GM12872 (cell line): ENCODE results near the gene CD2.

Experiments used
- TF ChIP-seq, protein P1 (sequence below): IDR thresholded peaks from 3 replicates; pipeline ENCODE4 v1.5.1; 2011; ENCODE audit warnings: low read depth, mild to moderate bottlenecking, low read length, moderate library complexity; ENCODE audit not compliant: insufficient read depth

Gene CD2

DNA sequence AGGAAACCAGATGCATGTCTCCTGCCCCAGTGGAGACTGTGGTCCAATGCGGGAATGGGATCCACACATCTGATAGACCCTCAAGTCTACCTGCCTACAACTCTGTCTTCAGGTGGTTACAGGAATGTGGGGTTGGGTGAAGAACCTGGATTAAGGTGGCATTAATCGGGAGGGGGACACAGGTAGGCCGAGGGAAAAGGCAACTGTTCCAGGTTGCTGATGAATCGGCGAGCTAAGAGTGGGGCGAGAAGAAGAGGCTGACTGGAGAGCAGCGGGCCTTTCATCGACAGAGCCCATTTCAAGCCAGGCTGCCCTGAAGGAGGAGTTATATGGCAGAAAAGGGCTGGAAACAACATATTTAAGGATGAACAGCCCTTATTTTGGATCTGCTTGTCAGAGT is 836 bp downstream of the CD2 start:
- TF ChIP-seq, protein P1, sequence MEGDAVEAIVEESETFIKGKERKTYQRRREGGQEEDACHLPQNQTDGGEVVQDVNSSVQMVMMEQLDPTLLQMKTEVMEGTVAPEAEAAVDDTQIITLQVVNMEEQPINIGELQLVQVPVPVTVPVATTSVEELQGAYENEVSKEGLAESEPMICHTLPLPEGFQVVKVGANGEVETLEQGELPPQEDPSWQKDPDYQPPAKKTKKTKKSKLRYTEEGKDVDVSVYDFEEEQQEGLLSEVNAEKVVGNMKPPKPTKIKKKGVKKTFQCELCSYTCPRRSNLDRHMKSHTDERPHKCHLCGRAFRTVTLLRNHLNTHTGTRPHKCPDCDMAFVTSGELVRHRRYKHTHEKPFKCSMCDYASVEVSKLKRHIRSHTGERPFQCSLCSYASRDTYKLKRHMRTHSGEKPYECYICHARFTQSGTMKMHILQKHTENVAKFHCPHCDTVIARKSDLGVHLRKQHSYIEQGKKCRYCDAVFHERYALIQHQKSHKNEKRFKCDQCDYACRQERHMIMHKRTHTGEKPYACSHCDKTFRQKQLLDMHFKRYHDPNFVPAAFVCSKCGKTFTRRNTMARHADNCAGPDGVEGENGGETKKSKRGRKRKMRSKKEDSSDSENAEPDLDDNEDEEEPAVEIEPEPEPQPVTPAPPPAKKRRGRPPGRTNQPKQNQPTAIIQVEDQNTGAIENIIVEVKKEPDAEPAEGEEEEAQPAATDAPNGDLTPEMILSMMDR = no peak

DNA sequence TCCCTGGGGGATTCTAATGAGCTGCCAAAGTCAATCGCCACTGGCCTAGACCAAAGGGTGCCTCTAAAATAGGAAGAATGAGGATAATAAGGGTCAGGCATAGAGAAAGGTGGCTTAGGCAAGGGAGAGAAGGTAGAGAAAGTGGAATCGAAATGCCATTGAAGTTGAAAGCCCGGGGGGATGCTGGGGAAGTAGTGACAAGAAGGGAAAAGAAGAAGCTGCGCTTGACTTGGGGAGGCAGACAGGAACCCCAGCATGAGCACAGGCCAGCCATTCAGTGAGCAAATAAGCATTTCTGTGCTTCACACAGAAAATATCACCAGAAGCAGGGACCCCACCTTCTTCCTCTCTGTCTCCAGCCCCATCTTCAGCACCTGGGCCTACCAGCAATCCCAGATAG is 1.5 kb downstream of the CD2 start:
- TF ChIP-seq, protein P1 = no peak

DNA sequence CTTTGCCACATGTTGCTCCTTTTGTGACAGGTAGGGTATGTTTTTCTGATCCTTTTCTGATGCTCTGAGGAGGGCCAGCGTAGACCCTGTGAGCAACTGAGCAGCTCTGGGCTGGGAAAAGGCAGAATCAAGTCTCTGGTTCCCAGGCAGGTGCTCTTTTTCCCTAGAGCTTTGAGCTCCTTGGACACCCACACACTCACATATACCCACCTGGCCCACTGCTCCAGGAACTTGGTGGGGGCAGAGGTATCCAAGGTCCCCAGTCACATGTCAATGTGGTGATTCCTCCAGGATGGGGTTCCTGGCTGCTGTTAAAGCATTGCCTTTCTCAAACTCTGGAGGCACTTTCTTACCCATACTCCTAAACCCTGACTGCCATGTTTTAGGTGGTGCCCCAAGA is 5.4 kb downstream of the CD2 start:
- TF ChIP-seq, protein P1 = no peak

DNA sequence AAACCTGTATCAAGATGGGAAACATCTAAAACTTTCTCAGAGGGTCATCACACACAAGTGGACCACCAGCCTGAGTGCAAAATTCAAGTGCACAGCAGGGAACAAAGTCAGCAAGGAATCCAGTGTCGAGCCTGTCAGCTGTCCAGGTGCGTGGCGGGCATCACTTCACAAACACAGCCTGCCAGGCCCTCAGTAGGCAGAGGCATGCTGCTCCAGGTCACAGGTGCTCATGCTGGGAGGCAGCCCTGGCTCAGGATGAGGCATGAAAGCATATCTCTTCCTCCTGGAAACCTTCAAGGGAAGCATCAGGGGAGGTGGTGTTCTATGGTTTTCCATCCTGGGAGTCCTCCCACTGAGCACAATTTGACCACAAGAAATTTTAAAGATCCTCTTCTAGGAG is 6.3 kb downstream of the CD2 start:
- TF ChIP-seq, protein P1 = no peak

DNA sequence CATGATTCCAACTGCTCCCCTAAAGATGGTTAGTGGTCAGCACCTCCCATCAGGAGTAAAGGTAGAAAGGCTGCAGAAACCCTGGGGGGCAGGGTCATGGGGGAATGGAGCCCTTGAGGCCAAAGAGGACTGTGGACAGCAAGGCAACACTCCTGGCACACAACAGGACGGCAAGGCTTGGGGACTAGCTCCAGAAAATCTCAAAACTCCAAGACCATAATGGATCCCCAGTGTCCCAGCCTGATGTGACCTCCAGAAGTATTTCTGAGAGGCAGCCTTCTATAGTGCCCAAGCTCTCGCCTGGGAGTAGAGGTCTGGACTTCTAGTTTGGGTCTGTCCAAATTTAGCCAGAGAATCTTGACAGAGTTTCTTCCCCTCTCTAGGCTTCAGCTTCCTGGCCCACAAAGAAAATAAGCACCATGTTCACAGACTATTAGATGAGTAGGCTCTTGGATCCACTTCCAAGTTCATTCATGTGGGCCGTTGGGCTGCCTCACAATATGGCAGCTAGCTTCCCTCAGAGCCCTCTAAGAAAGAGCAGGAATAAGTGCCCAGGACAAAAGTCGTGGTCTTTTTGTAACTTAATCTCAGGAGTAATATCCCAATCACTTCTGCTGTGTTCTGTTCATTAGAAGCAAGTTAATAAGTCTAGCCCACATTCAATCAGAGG is 6.9 kb downstream of the CD2 start:
- TF ChIP-seq, protein P1 = no peak

DNA sequence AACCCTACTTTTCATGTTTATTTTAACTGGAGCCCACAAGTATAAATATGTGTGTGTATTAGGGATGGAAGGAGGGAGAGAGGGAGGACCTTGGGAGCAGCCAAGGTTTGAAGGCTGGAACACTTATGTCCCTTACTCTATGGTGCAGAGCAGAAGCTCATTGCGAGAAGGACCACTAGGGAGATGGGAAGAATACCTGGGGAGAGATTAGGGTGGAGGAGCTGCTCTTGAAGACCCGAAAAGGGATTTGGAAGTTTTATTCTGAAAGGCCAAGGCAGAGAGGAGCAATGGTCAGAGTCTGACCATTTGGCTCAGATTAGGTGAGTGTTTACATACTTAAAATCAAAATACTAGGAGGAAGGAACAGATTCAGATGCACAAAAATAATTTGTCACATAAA is 8.1 kb downstream of the CD2 start:
- TF ChIP-seq, protein P1 = no peak

DNA sequence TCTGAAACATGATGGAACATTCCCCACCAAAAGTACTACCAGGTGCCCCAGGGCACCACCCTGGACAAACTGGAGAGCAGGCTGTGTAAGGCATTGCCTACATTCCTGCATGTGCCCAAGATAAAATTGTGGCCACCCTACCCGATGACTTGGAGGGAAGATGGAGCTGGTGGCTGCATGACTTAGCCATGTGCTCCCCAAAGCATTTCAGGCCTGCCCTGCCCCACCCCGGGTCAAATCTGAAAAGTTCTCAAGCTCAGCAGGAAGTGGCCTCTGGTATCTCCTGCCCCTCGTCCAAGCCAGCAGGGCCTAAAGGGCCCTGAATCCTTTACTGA is 8.5 kb downstream of the CD2 start:
- TF ChIP-seq, protein P1 = no peak
